NCI-H526 treated with DMSO at 0.1 percent for 48 hours (cell line): Measurements from ENCODE around the gene SV2B.
A peak's percentile ranks its signal among the peaks of the same experiment; 100 is the strongest.
"Not testable (repeated sequence)": the region's sequence is repeated elsewhere in the genome, so short reads cannot be mapped to it uniquely, and the experiment has no call there.

Source experiments
- DNase-seq: peaks from one replicate; lab custom pipeline; 2025; lab: John Stamatoyannopoulos, UW

SV2B gene

DNA sequence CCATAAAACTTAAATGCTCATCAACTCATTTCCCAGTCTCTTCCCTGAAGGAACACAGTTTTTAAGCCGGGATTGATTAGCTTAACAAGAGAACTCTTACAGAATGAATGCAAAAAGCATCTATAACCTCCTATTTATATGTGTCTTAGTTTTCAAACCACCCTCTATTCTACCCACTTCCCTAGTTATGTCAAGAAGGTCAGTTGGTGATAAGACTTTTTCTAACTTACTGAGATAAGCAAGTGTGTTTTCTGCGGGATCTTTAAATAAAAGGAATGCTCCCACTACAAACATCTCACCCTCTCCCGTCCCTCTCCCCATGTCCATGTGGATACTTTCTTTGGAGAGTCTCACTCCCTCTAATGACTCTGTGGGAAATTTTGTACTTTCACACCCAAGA, 218.5 kb downstream of the SV2B start:
- no peak for DNase-seq

DNA sequence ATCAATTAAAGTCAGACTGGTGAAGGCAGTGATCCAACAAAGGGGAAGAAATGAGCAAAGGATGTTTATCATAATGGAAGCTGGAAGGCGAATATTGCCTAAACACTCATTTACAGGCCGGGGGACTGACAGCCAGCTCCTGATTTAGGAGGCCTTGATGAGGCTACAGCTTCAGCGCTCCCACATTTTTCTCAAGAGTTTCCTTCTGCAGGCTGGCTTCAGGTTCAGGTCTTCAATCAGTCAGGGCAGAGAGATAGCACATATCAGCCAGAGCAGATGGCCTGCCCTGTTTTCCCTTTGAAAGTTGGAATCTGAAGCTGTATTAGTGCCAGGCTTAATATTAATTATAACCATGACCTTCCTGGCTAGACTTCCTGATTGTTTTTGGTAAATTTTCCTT, 218.9 kb downstream of the SV2B start:
- no peak for DNase-seq

DNA sequence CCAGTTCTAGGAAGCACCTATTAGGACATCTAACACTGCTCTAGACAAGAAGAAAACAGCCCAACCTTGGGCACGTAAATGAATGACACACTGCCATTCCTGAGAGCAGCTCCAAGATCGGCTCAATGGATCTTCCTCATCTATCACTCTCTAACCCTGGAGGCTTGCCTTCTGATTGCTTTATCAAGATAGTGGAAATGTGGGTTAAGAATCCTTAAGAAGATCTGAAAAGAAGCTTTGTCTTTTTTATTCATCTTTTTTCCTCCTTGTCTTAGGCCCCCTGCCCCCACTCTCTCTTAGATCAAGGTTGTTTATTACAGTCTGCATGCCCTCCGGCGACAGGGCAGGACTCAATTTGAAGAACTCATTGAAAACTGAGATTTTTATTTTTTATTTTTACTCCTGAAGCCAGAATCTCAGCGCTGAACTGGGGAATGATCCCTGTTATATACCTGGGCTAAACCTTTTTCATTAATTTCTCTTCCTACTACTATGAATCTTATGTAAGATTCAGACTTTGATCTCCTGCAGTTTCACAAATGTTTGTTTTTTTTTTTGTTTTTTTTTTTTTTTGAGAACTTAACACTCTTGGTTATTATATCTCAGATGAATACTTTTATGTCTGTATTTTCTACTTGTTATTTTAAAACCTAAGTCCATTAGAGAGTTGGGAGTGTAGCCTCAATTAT, 219.5 kb downstream of the SV2B start:
- DNase-seq = no peak

DNA sequence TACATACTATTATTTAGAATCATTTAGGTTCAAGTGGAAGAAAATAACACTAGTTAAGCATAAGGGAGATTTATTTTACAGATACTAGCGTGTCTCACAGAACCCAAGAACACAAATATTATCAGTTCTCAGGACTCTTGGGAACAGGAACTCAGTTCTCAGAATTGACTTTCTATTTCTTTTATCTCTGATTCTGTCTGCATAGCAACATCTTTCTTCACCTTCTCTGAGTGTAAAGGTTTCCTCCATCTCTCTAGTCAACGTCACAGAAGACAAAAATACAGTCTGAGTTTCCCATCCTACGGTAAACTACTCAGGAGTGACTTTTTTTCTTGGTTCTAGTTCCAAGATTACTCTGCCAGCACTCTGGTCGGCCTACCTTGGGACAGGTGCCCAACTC, 220.0 kb downstream of the SV2B start:
- DNase-seq = no peak

DNA sequence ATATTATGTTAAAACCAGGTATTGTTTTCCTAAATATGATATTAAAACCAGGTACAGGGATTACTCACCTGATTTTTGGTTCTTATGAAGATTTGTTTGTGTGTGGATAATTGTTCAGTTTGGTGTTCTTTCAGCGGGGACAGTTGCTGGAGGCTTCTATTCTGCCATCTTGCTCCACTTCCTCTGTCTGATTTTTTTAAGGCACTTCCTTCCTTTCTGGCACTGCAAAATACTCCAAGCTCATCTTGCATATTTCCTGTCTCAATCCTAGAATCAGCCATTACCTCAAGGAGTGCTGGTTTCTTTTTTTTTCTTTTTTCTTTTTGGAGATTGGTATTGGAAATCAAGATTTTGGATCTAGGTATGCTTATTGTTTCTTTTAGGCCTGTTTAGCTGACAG, 229.9 kb downstream of the SV2B start:
- no peak for DNase-seq

DNA sequence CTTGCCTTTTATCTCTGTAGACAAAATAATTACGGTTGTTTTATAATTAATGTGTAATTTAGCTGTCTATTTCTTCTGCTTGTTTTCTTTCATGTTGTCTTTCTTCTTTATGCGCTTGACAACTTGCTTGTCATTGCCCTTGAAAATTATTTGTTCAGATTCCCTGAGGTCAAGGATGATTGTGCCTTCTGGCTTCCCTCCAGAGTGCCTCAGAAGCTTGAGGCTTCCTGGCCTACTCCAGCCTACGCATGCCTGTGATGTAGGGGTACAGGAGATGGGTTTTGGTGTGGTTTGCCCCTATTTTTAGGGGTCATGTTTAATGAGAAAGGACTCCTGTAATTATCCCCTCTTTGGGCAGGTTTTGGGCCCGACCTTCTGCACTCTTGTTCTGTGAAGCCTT, 231.5 kb downstream of the SV2B start:
- DNase-seq = no peak

DNA sequence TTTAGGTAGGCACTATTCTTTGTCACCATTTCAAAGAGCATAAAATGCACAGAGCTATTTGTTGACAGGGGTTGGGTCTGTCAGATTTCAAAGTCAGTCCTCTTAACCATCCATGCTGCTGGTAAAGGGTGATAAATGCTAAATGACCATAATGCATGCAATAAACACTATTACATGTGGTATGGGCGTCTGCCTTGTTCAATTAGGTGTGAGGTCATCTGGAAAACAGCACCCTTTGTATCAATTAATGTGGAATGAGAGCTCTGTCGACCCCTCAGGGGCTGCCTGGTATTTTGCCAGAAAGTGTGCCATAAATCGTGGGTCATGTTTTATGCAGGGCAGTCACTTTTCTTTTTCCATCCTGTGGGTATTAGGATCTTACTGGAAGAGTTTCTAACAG, 235.6 kb downstream of the SV2B start:
- DNase-seq = no peak

DNA sequence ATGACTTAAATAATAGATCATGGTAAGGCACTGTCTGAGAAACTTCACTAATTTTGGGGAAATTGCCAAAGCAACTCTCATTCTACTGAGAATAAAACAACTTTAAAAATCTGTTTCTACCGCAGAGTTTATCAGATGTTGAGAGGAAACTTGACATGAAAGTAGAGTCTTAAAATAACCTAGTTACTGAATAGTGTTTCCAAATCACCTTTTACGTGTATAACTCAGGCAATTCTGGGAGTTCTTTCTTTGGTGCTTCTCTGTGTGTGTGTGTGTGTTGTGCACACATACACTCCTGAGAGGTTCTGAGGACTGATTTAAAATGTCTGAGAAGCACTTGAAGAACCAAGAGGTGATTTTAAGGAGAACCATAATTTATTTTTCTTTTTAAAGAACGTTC, 236.6 kb downstream of the SV2B start:
- DNase-seq = no peak

DNA sequence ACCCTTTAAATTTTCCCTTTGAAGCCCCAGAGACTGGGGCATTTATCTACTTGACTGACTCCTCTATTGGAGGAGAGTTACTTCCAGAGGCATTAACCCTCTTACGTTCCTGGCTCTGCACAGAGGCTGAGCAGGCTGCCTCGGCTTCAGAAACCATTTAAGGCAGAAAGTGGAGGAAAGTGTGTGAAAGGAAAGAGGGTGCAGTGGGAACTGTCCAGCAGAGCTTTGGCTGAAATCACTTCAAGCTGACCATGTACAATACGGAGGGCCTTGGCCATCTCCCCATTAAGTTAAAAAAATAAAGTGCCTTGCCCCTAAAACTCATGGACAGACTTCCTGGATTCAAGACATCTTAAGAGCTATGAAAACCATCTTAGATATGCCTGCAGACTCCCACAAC, 238.7 kb downstream of the SV2B start:
- no peak for DNase-seq

DNA sequence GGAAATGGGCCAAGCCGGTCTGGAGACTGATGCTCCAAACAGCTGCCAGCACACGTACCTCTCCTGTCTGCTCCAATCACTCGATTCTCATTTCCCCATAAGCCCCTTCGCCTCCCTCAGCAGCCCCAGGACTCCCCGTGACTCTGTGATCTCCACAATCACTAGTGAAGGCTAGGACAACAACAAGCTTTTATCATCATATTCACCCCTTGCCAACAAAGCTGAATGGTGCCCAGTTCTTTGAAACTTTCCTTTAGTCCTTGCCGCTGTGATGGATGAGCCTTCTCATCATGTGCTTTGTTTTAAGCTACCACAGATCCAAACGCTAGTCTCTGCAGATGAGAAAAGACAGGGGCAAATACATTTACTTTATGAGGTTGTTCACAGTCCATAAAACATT, 242.0 kb downstream of the SV2B start:
- DNase-seq = no peak

DNA sequence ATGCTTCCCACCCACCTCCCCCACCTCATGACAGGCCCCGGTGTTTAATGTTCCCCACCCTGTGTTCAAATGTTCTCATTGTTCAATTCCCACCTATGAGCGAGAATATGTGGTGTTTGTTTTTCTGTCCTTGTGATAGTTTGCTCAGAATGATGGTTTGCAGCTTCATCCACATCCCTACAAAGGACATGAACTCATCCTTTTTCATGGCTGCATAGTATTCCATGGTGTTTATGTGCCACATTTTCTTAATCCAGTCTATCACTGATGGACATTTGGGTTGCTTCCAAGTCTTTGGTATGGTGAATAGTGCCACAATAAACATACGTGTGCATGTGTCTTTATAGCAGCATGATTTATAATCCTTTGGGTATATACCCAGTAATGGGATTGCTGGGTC, 244.9 kb downstream of the SV2B start:
- DNase-seq = not testable (repeated sequence)

DNA sequence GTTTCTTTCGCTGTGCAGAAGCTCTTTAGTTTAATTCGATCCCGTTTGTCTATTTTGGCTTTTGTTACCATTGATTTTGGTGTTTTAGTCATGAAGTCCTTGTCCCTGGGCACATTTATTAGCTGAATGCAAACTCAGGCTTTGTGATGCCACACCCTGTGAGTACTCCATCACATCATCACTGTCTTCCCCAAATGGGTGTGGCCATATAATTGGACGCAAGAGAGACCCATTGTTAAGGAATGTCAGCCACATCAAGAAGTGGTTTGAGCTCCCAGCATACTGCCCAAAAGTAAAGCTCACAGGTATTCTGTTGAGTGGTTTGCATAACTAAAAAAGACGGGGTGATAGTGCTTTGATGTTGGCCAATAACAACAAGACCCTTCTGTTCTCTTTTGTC, 245.7 kb downstream of the SV2B start:
- peak; percentile 7 for DNase-seq

DNA sequence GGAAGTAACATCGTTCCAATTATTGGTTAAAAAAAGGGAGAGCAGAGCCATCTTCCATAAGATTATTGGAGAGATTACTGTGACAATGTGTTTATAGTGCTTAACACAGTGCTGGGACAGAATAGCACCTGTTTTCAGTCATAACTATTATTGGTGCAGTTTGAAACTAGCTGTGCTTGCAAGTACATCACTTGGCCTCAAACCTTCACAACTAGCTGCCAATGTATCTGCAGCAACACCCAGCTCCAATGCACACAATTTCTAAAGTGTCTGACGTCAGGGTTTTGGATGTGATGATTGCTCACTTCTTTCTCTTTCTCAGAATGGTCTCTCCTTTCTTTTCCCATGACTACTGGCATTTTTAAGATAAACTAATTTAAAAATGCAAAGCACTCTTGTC, 246.2 kb downstream of the SV2B start:
- DNase-seq = no peak

DNA sequence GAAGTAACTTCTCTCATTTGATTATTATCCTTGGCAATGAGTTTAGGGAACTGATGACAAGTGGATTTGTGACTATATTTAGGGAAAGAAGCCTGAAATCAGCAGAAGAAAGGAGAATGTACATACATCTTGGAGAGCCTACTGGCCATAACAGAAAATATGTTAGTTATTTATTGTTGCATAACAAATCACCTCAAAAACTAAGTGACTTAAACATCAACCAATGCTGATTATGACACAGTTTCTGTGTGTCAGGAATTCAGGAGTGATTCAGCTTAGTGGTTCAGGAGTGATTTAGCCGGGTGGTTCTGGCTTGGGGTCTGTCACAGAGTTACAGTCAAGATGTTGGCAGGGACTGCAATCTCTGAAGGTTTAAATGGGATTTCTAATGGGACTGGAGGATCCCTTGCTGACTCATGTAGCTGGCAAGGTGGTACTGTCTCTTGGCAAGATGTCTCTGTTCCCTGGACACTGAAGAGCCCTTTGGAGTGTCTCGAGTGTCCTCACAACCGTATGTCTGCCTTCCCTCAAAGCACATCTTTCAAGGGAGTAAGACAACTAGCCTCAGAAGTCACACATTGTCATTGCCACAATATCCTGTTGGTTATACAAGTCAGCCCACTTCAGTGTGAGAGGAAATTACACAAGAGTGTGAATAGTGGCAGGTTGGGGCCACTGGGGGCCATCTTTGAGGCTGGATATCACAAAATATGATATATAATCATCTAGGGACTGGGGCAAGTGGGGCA, 248.9 kb downstream of the SV2B start:
- DNase-seq = no peak
